ENCODE measurements around the gene GRM4. TPM values are rescaled to one million over a fixed set of nuclear protein-coding genes. Genes with fewer than 3 reads are reported as not detected.
"Not testable (repeated sequence)": the region's sequence is repeated elsewhere in the genome, so short reads cannot be mapped to it uniquely, and the experiment has no call there.

Gene GRM4
- total RNA-seq, 1 donor from 2014 or later = not detected

DNA sequence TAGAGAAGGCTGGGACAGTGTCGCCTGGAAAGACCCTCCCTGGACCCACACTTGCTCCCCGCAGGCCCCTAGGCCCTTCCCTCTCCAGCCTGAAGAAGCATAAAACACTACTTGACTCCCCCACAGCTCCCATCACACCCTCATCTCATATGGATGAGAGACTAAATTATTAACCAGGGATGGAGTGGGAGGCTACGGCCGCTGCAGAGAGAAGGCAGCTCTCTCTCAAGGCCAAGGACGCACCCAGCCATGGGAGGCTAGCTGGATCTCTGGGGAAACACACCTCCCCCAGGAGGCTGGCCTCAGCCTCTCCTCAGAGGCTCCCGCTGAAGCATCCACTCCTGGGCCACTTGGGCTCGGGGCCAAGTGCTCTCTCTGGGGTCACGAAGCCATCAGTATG, 102.5 kb downstream of the GRM4 start:
- intact Hi-C loops (cut with DNase I) = no loop called here
- ATAC-seq (no peak), DNase-seq (ENCODE audit: missing footprints) (no peak)

DNA sequence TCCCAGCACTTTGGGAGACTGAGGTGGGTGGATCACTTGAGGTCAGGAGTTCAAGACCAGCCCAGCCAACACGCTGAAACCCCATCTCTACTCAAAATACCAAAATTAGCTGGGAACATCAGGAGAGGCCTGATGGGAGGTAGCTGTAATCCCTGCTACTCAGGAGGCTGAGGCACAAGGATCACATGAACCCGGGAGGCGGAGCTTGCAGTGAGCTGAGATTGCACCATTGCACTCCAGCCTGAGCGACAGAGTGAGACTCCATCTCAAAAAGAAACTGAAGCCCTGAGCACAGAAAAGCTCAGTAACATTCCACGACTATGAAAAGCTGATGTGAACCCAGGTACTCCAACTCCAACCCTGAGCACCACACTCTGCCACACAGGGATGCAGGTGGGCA, 103.9 kb downstream of the GRM4 start:
- DNase-seq (ENCODE audit: missing footprints); intact Hi-C loops (cut with DNase I): not testable (repeated sequence)

GRCh38 chr6:34041385-34041784, 104.5 kb downstream of the GRM4 start:
- intact Hi-C loops (cut with DNase I) = no loop called here
- DNase-seq (ENCODE audit: missing footprints) (no peak), ATAC-seq (no peak)

More for the DNA sequence above, 103.9 kb downstream of the GRM4 start:
- not testable (repeated sequence) for ATAC-seq

DNA sequence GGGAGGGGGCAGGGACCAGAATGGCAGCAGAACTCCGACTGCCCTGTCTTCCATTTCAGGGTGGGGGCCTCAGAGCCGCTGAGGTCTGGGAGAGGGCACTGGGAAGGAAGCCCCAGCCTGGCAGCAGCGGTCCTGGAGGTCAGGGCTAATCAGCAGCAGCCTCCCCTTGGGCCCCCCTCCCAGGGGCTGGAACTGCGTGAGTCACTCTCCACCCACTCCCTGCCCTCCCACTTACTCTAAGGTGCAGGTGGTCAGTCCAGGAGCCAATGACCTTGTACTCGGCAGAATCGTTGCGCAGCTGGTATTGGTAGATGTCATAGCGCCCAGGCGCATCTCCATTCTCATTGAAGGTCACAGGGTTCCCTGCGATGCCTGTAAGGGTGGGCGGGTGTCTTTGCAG, 105.9 kb downstream of the GRM4 start:
- intact Hi-C loops (cut with DNase I) = no loop called here
- no peak for ATAC-seq
- no peak for DNase-seq (ENCODE audit: missing footprints)

- DNase-seq (ENCODE audit: missing footprints) = no peak
- ATAC-seq = no peak
- intact Hi-C loops (cut with DNase I) = no loop called here
These were observed 108.7 kb downstream of the GRM4 start for GRCh38 chr6:34037151-34037550.

DNA sequence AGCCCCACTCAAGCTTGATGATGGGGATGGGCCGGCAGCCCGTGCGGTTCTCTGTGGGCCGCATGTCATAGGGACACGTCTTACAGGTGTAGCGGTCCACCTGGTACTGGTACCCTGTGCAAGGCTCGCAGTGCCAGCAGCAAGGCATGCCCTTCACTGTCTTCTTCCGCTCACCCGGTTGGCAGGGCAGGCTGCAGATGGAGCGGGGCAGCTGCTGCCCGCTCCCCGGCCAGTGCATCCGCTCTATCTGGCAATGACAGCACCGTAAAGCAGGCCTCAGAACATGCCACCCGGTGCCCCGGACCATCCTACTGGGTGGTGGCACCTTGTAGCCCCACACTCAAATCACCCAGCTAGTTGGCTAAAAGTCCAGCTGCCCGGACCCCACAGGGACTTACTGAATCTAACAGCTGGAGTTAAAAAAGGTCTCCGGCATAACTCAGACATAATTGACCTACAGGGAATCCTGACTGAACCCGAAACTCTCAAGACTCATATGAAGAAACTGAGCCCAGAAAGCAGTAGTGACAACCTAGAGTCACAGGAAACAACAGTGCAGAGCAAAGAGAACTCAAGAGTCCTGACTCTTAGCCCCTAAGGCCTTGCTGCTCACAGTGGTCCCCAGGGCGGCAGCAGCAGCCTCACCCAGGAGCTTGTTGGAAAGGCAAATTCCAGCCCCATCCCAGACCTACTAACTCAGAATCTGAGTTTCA, 109.4 kb downstream of the GRM4 start:
- intact Hi-C loops (cut with DNase I) = no loop called here
- DNase-seq (ENCODE audit: missing footprints) (no peak), ATAC-seq (no peak)

GRCh38 chr6:34035704-34036356, 110.1 kb downstream of the GRM4 start:
- no peak for DNase-seq (ENCODE audit: missing footprints)
- intact Hi-C loops (cut with DNase I) = no loop called here
- no peak for ATAC-seq

GRCh38 chr6:34035161-34035560, 110.7 kb downstream of the GRM4 start:
- intact Hi-C loops (cut with DNase I) = no loop called here
- ATAC-seq = no peak

GRCh38 chr6:34032856-34033255, 113.0 kb downstream of the GRM4 start:
- ATAC-seq (no peak), DNase-seq (ENCODE audit: missing footprints) (no peak)
- intact Hi-C loops (cut with DNase I) = no loop called here

More at GRCh38 chr6:34035161-34035560, 110.7 kb downstream of the GRM4 start:
- no peak for DNase-seq (ENCODE audit: missing footprints)

DNA sequence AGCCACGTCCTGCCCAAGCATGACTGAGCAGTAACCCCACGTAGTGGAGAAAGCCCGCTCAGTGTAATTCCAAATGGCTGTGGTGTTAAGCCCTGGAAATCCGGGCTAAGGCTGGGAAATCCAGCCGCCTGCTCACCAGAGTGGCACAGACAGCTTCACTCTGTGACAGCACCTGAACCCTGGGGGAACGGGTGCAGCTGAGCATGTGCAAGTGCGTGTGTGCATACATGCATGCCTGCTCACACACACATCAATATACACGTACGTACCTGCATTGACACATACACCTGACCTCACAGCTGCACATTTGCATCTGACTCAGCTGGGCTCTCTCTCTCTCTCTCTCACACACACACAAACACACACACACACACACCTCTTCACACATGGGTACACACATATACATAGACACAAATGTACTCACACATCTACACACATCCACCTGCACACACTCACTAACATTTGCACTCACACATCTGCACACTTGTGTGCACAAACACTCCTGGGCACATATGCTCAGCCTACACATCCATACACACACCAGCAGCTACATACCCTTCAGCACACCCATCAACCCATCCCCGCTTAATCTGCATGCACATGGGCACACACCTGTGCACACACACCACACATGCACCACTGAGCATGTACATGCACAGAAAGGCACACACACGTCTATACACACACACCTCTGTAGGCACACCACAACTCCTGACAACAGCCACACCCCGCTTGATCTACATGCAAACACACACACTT, 114.1 kb downstream of the GRM4 start:
- DNase-seq (ENCODE audit: missing footprints) (no peak), ATAC-seq (no peak)
- intact Hi-C loops (cut with DNase I) = no loop called here

GRCh38 chr6:34030831-34031624, 114.9 kb downstream of the GRM4 start:
- intact Hi-C loops (cut with DNase I) = no loop called here
- ATAC-seq (no peak), DNase-seq (ENCODE audit: missing footprints) (no peak)

GRCh38 chr6:34029489-34030280, 116.2 kb downstream of the GRM4 start:
- DNase-seq (ENCODE audit: missing footprints) (no peak), ATAC-seq (no peak)
- intact Hi-C loops (cut with DNase I) = no loop called here

- intact Hi-C loops (cut with DNase I) = no loop called here
- ATAC-seq (no peak), DNase-seq (ENCODE audit: missing footprints) (no peak)
These were observed 117.1 kb downstream of the GRM4 start for GRCh38 chr6:34028691-34029360.

DNA sequence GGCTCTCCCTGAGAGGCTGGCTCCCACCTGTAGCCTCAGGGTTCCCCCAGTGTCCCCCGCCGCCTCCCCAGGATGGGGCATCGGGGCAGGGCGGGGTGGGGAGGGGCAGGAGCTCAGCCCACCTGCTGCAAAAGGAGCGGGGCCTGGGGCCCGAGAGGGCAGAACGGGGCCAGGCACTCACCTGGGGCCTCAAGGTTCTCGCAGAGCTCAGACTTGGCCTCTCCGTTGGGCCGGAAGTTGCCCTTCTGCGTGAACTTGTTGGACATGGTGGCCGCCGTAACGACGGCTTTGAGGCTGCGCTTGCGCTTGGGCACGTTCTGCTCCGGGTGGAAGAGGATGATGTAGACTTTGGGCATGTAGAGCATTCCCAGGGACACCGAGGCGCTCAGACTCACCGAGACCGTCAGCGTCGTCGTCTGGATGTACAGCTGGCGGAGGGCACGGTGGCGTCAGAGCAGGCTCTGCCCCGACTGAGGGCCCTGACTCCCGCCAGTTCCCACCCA, 117.9 kb downstream of the GRM4 start:
- DNase-seq (ENCODE audit: missing footprints) (no peak), ATAC-seq (no peak)
- intact Hi-C loops (cut with DNase I) = loop anchor here (2.0 kb wide), 1 partner anchor 255 kb away; no protein-coding TSS in a partner anchor

GRCh38 chr6:34027445-34027936, 118.4 kb downstream of the GRM4 start:
- peak; percentile 46 for ATAC-seq
- no peak for DNase-seq (ENCODE audit: missing footprints)
- intact Hi-C loops (cut with DNase I) = loop anchor here (2.0 kb wide), 1 partner anchor 255 kb away; no protein-coding TSS in a partner anchor

DNA sequence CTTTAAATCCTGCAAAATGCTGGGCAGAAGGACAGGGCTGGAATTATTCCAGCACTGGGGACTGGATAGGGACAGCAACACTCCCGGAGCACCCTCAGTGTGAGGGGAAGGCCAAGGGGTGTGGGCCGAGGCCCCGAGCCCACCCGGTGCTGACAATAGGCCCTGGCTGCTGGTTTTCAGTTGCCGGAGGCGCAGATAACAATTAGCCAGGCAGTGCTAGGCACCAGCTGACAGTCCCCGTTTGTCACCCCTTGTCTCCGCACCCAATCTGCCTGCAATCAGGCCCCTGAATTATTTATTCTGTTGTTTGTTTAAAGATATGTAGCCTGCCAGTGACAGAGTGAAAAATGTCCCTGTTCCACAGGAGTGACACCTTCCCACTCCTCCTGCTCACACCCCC, 120.0 kb downstream of the GRM4 start:
- DNase-seq (ENCODE audit: missing footprints) (no peak), ATAC-seq (no peak)
- intact Hi-C loops (cut with DNase I) = loop anchor here (2.0 kb wide), 1 partner anchor 253 kb away; no protein-coding TSS in a partner anchor

GRCh38 chr6:34025112-34025807, 120.6 kb downstream of the GRM4 start:
- ATAC-seq = no peak
- no peak for DNase-seq (ENCODE audit: missing footprints)
- intact Hi-C loops (cut with DNase I) = no loop called here

Data from Right ventricle myocardium inferior (tissue), 1 donor.